Measurements from ENCODE around the gene EXTL2.
"Not testable (repeated sequence)": the region's sequence is repeated elsewhere in the genome, so short reads cannot be mapped to it uniquely, and the experiment has no call there.

EXTL2 gene

DNA sequence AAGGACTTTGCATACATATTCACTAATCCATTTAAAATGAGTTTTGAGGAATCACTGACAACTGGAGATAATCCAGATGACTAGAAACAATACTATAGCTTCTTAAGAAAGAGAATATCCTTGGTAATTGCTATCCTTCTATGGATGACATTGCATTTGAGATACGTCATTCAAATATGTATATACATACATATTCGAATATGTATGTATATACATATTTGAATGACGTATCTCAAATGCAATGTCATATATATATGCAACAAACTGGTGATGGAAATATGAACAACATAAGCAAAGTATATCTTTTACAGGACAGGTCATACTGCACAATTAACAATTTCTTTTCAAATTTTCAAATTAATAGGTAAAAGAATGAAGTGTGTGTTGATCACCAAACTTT lies 41.7 kb downstream of the EXTL2 start:
- DNase-seq, result no peak

- no peak for DNase-seq
Observed at GRCh38 chr1:100851726-100852125, 42.9 kb downstream of the EXTL2 start.

DNA sequence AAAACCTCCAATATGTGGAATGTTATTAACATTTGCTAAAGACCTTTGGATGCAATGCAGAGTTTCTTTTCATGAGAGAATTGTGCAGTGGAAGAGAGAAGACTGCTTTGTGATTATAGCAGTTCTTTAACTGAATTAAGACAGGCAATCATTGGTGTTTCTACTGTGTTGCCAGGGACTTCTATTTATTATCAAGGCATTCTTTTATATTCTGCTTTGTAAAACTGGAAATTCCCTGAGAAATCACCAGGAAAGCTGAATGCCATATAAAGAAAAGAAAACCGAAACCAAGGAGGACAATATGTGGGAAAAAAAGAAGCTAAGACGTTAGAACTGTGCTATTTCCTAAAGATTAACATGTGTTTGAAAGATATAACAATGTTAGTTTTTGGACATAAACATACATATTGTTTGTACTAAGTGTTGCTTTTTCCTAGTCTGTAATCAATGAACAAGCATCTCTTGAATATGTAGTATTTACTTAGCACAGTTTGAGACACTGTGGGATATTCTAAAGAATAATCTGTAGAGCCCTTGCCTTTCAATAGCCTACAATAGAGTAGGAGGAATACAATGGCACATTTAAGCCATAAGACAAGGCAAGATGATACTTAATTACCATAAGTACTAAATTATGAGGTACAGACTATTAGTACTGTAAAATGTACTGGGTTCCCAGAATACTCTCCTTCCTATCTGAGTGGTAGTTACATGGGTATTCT lies 47.1 kb downstream of the EXTL2 start:
- DNase-seq, result no peak

DNA sequence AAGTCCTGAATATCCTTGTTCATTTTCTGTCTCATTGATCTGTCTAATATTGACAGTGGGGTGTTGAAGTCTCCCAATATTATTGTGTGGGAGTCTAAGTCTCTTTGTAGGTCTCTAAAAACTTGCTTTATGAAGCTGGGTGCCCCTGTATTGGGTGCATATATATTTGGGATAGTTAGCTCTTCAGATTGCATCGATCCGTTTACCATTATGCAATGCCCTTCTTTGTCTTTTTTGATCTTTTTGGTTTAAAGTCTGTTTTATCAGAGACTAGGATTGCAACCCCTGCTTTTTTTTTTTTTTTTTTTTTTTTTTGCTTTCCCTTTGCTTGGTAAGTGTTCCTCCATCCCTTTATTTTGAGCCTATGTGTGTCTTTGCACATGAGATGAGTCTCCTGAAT lies 51.5 kb downstream of the EXTL2 start:
- DNase-seq, result not testable (repeated sequence)

DNA sequence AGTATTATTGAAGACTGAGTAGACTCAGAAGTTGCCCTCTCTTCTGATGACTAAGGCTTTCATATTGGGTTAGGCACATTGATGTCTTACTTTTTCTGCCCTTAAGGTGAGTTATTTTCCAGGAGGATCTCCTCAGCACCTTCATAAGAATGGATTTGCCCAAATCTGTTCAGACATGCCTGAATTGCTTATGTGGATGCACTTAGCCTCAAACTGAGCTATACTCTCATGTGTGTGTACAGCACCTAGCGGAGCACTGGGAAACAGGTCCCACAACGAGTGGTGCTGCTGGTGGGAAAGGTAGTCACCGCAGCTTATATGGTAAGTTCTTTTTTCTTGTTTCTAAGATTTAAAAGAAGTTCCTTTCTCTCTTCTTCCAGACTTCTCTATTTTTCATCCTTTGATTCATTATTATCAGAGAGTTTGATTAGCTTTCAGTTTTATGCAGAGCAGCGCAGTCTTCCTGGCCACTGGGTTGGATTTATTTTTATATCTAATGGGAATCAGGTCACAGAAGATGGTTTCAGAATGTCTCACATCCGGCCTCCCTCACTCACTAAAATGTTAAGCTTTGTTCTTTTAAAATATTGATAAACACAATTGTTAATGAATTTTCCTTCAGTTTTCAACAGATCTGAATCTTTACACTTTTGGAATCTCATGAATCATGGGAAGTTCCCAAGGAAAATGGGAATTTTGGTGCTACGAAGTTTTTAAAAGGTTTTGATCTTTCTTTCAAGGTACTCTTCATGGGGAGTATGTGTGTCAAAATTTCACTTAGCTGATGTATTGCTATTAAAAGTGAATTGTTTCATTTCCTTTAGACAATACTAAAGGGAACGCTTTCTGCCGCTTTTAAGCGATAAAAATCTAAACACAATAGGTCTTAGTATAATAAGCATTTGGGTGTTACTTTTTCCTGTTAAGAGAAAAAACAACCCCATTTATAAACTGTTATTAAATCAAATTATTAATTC lies 58.5 kb downstream of the EXTL2 start:
- DNase-seq, result no peak

DNA sequence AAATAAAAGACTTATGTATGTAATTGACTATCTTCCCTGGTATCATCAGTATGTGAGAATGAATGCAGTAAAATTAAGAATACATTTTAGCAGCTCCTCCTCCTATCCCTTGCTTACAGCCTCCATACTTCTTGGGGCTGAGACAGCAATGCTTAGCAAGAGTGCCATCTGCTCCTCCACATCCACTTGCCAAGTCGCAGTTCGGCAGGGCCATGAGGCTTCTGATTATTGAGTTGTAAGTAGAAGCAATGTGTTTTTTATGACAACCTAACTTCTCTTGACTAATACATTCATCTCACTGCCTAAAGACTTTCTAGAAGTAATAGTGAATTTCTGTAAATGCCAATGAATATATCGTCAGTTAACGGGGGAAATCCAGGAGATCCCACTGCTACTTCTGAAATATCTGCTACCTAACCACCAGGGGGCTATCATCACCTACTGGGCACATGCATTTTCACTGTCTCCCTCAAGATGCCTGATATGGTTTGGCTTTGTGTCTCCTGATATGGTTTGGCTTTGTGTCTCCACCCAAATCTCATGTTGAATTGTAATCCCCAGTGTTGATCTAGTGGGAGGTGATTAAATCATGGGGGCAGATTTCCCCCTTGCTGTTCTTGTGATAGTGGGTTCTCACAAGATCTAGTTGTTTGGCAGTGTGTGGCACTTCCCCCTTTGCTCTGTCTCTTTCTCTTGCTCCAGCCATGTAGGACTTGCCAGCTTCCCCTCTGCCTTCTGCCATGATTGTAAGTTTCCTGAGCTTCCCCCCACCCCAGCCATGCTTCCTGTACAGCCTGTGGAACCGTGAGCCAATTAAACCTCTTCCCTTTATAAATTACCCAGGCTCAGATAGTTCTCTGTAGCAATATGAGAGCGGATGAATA lies 59.6 kb downstream of the EXTL2 start:
- DNase-seq, result no peak

DNA sequence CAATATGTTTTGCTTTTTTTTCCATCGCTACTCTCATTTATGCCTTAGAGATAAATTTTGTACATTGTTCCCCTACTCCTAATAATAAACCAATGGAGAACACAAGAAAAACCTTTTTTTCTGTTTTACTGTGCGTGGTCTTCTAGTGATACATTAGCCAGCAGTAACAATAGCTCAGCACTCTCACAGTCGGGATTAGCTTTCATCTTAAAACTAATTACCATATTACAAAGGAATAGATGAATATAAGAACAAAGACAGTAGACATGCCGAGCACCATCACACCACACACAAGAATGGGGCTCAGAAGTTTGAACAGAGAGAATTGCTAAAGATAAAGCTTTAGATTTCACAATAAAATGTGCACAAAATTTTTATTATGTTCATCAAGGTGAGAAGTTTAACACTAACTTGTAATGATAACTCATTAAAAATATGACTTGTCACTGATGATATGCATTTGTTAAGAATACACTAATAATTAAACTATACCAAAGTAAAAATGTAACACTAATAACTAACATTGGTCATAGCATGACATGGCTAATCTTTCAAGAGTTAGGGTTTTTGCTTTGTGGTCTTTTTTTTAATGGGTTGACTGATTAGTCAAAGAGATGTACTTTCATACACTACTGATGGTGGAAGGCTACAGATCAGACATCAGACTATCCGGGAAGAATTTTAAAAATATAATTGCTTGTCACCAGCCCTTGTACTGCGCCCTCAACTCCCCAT lies 61.8 kb downstream of the EXTL2 start:
- DNase-seq, result no peak

DNA sequence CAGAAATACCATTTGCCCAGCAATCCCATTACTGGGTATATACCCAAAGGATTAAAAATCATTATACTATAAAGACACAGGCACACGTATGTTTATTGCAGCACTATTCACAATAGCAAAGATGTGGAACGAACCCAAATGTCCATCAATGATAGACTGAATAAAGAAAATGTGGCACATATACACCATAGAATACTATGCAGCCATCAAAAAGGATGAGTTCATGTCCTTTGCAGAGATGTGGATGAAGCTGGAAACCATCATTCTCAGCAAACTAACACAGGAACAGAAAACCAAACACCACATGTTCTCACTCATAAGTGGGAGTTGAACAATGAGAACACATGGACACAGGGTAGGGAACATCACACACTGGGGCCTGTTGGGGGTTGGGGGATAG lies 69.0 kb downstream of the EXTL2 start:
- not testable (repeated sequence) for DNase-seq

Data from stimulated activated CD4-positive, alpha-beta T cell treated with anti-CD3 and anti-CD28 coated beads, Interleukin-4, amount 100 ng/mL, for 1 hour (primary cell).